Measurements from ENCODE around the gene PCSK1. TPM values are rescaled to one million over a fixed set of nuclear protein-coding genes. Genes with fewer than 3 reads are reported as not detected.
A peak's percentile ranks its signal among the peaks of the same experiment; 100 is the strongest.

PCSK1 gene
- 1 to 10 TPM in 1 of 2 donors, under 1 TPM in 1; 0.52 to 4.0 TPM for total RNA-seq

DNA sequence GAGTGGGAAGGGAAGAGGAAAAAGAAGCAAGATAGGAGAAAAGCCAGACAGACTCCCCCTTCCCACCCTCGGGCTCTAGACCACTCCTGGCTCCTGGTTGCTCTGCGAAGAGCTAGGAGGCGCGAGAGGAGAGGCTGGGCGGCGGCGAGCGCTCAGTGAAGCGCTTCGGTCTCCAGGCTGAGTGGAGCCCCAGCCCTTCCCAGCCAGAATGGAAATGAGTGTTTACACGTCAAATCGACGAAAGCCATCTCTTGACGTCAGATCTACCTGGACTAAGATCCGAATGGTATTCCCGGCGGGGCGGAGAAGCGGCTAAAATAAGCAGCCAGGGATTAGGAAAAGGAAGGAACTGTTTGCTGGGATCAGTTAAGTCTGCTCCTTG lies at the start of gene PCSK1:
Gene PCSK1, minus strand, starts transcription at position 183 of the 382 bp plus-strand sequence. CDS start 206 bp downstream, outside the sequence.
- Histone ChIP-seq H3K4me3 (peak within 1 kb of the TSS in 1 of 2 donors; percentile 7), H3K36me3 (no peaks in the 10 kb centered on the region), H3K9me3 (no peaks in the 10 kb centered on the region), H3K27me3 (peaks cover 0 to 7% of the 10 kb centered on the region in 2 donors), H3K27ac (no peak within 1 kb of the TSS), H3K4me1 (peaks cover 0 to 30% of the 10 kb centered on the region in 2 donors)
- no peak for DNase-seq (ENCODE audit: low spot score)
- TF ChIP-seq CTCF (IDR thresholded peaks at IDR 0.05): no peak

DNA sequence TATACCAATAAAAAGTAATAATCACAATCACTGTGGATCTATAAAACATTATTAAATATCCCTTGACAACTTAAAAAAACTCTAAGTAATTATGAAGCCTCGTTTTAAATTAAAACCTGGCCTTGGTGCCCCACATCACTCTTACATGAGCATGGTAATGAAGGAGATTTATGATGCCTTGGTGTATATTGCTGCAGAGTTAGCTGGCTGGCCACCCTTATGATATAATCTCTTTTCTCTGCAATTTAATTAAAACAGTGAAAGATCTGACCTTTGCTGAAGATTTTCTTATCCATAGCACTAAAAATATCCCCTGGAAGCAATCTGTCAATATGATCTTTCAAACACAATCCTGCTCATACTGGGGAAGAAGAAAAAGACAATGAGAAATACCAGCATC lies 48.8 kb upstream of the PCSK1 start:
- Histone ChIP-seq H3K4me3 (no peak overlapping the region), H3K4me1 (no peaks in the 10 kb centered on the region), H3K36me3 (no peaks in the 10 kb centered on the region), H3K27me3 (no peaks in the 10 kb centered on the region), H3K27ac (no peak overlapping the region), H3K9me3 (no peaks in the 10 kb centered on the region)
- no peak for DNase-seq (ENCODE audit: low spot score)
- TF ChIP-seq CTCF (IDR thresholded peaks at IDR 0.05): no peak

DNA sequence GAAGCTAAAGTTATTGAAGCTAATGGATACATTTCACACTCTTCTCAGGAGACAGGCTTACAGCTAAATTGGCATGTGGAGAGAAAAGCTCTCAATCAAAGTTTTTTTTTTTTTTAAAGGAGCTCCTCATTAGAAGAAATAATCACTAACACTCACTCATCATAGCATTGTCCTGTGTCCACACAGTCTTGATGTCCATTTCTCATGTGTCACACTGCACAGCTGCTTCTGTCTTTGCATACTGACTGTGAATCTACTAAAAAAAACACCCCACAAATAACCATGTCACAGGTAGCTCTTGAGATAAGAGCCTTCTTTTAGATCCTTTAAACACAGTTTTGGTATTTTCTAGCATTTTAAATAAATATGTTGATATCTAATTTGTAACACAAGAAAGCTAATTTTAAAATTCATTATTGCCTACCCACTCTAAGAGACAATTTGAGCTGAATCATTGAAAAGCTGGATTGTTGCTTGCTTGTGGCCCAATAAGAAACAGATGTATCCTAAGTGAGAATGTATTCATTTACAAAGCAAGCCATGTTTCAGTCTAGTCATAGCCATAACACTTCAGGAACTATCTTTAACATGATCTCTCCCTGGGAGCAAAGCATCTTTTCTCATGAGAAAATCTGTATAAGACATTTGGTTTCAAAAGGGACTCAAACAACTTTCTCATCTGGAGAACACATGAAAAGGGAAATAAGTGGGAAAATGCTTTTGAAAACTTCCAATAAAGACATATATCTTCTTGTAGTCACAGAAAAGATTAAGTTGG lies 48.1 kb upstream of the PCSK1 start:
- H3K36me3 ChIP-seq: no peaks in the 10 kb centered on the region
- no peak overlapping the region for H3K27ac ChIP-seq
- DNase-seq (ENCODE audit: low spot score): no peak
- no peaks in the 10 kb centered on the region for H3K27me3 ChIP-seq
- H3K4me3 ChIP-seq: no peak overlapping the region
- no peaks in the 10 kb centered on the region for H3K9me3 ChIP-seq
- H3K4me1 ChIP-seq: no peaks in the 10 kb centered on the region
- no peak for TF ChIP-seq CTCF (IDR thresholded peaks at IDR 0.05)

DNA sequence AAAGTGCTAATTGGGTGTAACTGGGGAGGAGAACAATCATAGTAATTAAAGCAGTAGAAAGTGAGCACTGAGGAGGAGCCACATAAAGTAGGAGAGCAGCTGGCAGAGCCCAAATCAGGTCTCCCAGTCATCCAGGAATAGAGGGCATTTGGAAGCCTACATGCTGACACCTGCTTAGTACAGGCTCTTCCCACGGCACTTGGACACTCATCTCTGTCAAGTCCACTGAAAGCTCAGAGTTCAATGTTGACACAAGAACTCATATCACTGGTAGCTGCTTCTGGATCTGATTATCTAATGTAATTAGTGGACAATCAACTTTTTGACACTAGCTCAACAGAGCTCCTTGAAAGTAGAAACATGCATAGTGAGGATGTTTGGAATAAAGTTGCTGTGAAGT lies 45.9 kb upstream of the PCSK1 start:
- Histone ChIP-seq H3K4me1 (no peaks in the 10 kb centered on the region), H3K36me3 (no peaks in the 10 kb centered on the region), H3K27me3 (no peaks in the 10 kb centered on the region), H3K4me3 (no peak overlapping the region), H3K9me3 (no peaks in the 10 kb centered on the region), H3K27ac (no peak overlapping the region)
- DNase-seq (ENCODE audit: low spot score): no peak
- TF ChIP-seq CTCF (IDR thresholded peaks at IDR 0.05): no peak

DNA sequence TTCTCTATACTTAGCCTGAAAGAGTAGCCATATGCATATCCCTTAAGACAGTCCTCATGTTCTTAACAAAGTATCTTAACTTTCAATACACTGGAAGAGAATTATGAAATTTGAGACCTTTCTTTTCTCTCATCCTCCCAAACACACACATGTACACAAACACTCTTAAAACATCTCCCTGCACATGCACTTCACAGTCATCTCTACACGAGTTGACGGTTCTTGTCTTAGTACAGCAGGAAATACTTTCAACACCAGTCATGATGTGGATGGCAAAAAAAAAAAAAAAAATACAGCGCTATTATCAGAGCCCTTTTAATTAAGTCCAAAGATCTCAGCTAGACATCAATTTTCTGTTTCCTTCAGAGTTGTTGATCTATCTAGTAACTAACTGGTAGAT lies 43.6 kb upstream of the PCSK1 start:
- no peaks in the 10 kb centered on the region for H3K4me1 ChIP-seq
- no peaks in the 10 kb centered on the region for H3K27me3 ChIP-seq
- no peaks in the 10 kb centered on the region for H3K36me3 ChIP-seq
- H3K27ac ChIP-seq: no peak overlapping the region
- H3K4me3 ChIP-seq: no peak overlapping the region
- no peak for DNase-seq (ENCODE audit: low spot score)
- H3K9me3 ChIP-seq: no peaks in the 10 kb centered on the region
- no peak for TF ChIP-seq CTCF (IDR thresholded peaks at IDR 0.05)

- Histone ChIP-seq H3K9me3 (no peaks in the 10 kb centered on the region), H3K4me1 (no peaks in the 10 kb centered on the region), H3K36me3 (no peaks in the 10 kb centered on the region), H3K27me3 (no peaks in the 10 kb centered on the region), H3K4me3 (no peak overlapping the region), H3K27ac (no peak overlapping the region)
- DNase-seq (ENCODE audit: low spot score): peak; percentile 65
- no peak for TF ChIP-seq CTCF (IDR thresholded peaks at IDR 0.05)
Measured at GRCh38 chr5:96474073-96474472, 41.0 kb upstream of the PCSK1 start.

All from right atrium auricular region (tissue), 2 donors.